ENCODE results near the gene CTSW.
"Not testable (repeated sequence)": the region's sequence is repeated elsewhere in the genome, so short reads cannot be mapped to it uniquely, and the experiment has no call there.

The CTSW gene

DNA sequence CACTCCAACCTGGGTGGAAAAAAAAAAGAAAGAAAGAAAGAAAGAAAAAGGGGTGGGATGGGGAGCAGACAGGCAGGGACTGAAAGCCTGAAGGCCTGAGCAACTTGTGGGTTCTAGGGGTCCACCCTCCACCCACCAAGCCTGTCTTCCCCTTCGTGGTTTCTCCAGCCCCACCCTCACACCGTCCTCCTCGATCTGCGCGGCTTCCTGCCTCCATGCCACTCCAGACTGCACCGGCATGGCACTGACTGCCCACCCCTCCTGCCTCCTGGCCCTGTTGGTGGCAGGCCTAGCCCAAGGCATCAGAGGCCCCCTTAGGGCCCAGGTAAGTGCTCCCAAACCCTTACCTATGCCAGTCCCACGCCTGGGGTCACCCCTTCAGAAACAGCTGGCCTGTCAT is at the start of gene CTSW:
Gene CTSW, plus strand, starts transcription at position 221 of the 400 bp plus-strand sequence. Its CDS starts 18 bp downstream, at position 239.
- no peak for DNase-seq

GRCh38 chr11:65832231-65832630 is 47.4 kb upstream of the CTSW start:
- not testable (repeated sequence) for DNase-seq

- DNase-seq, result peak; percentile 77
Observed at GRCh38 chr11:65833297-65834030, 46.2 kb upstream of the CTSW start, which contains the start of gene SNX32. TSS of gene SNX32 (plus strand) at chr11:65833963. CDS start at chr11:65834066, 103 bp downstream.

DNA sequence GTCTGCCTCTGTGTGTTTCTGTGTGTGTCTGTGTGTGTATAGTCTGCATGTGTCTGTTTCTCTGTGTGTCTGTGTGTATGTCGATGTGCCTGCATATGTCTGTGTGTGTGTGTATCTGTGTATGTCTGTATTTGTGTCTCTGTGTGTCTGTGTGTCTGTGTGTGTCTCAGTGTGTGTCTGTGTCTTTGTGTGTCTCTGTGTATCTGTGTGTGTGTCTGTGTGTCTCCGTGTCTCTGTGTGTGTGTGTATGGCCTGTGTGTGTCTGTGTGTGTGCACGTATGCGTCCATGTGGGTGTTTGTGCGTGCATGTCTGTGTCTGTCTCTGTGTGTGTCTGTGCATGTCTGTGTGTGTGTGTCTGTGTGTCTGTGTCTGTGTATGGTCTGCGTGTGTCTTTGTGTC is 45.4 kb upstream of the CTSW start:
- no peak for DNase-seq

GRCh38 chr11:65842144-65842543 is 37.5 kb upstream of the CTSW start:
- DNase-seq, result no peak

GRCh38 chr11:65843811-65844210 is 35.8 kb upstream of the CTSW start:
- DNase-seq, result no peak

DNA sequence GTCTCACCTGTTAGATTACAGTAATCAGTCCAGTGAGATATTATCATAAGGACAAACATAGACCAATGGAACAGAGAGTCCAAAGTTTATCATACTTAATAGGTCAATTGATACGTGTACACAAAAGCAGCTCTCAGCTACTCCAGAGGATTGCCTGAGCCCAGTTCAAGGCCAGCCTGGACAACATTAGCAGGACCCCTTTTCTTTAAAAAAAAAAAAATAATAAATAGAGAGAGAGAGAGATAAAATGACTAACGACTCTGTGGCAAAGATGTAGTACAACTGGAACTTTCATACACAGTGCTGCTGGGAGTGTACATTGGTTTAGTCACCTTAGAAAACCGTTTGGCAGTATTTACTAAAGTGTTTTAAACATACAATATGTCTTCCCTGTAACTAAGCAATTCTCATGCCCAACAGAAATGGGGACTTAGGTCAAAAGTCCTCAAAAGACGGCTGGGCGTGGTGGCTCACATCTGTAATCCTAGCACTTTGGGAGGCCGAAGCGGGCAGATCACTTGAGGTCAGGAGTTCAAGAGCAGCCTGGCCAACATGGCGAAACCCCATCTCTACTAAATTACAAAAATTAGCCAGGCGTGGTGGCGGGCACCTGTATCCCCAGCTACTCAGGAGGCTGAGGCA is 35.3 kb upstream of the CTSW start:
- no peak for DNase-seq

GRCh38 chr11:65847746-65848145 is 31.9 kb upstream of the CTSW start:
- DNase-seq, result no peak

DNA sequence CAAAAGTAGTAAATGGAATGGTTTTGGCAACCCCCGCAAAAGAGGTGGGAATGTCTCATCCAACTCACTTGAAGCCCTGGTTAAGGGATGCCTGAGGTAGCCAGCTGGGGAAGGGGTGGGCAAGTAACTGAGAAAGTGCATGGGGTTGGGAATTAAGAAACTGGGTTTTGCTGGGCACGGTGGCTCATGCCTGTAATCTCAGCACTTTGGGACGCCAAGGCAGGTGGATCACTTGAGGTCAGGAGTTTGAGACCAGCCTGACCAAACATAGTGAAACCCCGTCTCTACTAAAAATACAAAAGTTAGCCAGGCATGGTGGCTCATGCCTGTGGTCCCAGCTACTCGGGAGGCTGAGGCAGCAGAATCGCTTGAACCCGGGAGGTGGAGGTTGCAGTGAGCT is 30.9 kb upstream of the CTSW start:
- DNase-seq, result not testable (repeated sequence)

DNA sequence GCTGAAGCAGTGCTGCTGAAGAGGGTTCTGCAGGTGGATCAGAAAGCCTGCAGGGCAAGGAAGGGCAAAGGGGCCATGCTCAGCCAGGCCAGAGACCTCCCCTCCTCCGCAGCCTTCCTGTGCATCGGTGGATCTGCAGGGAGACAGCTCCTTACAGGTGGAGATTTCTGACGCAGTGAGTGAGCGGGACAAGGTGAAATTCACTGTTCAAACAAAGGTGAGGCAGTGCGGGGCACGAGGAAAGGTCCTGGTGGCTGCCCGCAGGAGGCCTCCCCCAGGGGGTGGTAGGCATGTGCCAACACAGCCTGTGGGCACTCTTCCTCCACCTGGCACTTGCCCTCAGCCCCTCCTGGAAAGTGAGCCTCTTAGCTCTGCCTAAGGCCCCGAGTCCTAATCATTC is 30.3 kb upstream of the CTSW start:
- no peak for DNase-seq

DNA sequence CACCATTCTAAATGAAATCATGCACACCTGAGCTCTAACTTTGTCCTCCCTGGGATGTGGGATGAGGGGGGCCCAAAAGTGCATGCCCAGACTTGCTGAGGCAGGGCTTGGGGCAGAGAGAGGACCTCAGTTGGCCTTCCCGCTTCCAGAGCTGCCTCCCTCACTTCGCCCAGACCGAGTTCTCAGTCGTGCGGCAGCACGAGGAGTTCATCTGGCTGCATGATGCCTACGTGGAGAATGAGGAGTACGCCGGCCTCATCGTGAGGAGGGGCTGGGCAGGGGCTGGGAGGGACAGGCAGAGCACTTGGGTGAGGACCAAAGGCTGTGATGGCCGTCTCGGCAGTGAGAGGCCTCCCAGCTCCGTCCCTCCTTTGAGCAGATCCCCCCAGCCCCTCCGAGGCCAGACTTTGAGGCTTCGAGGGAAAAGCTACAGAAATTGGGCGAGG is 29.8 kb upstream of the CTSW start:
- DNase-seq, result no peak

GRCh38 chr11:65850217-65851082 is 29.2 kb upstream of the CTSW start:
- no peak for DNase-seq

GRCh38 chr11:65851083-65851579 is 28.5 kb upstream of the CTSW start:
- no peak for DNase-seq

DNA sequence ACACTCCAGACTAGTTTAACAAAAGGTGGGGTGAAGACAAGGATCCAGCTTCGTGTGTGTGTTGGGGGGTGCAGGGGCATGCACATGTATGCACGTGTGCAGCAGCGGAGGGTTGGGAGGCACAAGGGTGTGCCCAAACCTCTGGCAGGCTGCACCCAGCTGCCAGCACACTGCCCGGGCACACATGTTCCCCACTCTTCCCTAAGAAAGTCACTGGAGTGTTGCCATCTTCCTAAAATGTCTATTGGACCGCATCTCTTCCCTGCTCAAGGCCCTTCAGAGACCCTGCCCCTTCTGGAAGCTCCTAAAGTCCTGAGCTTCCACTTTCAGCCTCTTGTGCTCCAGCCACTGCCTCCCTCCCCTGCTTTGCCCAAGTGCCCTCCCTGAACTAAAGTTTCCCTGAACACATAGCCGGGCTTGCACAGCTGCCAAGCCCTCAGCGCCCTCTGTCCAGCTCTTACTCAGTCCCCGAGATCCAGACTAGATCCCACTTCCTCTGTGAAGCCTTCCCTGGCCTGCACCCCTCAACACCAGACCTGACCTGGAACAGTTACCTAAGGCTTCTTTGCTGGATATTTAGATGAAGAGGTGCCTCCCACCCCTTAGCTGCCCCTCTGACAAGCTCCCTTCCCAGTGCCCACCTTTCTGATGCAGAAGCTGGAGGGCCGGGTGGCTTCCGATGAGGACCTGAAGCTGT is 27.7 kb upstream of the CTSW start:
- DNase-seq, result no peak

DNA sequence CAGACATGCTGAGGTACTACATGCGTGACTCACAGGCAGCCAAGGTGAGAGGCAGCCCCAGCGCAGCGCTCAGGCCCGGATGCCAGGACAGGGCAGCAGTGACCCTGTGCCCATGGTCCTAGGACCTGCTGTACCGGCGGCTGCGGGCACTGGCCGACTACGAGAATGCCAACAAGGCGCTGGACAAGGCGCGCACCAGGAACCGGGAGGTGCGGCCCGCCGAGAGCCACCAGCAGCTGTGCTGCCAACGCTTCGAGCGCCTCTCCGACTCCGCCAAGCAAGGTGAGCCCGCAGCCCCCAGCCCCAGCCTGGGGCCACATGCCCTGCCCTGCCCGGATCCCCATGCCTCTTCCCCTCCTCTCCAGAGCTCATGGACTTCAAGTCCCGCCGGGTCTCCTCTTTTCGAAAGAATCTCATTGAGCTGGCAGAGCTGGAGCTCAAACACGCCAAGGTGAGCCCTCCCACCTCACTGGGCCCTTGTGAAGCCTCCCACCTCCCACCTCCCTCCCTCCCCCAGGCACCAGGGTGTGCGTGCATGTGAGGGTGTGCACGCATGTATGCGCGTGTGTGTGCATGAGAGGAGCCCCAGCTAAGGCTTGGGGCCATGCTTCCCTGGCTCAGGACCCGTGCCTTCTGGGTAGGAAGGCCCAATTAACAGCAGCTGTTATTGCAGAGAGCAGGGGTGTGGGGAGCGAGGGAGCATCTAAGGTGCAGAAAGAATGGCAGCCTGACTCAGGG is 27.0 kb upstream of the CTSW start:
- no peak for DNase-seq

DNA sequence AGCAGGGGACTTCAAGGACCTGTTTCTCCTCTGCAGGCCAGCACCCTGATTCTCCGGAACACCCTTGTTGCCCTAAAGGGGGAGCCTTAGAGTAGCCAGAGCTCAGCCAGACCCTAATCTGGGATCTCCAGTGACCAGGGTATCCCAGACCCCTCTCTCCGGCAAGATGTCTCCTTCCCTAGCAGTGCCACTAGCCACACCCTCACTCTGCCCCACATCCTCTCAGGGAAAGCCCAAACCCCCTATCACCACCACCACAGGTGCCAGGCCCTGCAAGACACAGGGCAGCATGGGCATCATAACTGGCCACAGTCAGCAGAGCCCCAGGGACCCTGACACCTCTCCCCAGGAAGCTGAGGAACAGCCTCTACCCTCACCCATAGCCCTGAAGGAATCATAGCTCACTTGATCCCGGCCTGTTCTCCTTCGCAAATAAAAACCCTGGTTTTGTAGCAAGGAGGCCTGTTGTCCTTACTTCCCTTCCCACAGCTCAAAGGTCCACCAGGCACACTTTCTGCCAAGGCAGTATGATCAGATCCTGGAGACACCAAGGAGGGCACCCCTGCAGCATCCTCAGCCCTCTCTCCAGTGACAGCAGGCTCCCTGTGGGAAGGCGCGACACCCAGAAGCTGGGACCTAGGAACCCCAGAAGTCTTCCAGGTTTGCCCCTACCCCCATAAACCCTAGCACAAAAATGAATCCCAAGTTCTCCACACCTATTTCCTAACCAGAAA is 26.2 kb upstream of the CTSW start:
- DNase-seq, result no peak

- DNase-seq, result no peak
Observed at GRCh38 chr11:65854161-65854592, 25.5 kb upstream of the CTSW start.

- no peak for DNase-seq
Observed at GRCh38 chr11:65854852-65855837, 24.5 kb upstream of the CTSW start.

DNA sequence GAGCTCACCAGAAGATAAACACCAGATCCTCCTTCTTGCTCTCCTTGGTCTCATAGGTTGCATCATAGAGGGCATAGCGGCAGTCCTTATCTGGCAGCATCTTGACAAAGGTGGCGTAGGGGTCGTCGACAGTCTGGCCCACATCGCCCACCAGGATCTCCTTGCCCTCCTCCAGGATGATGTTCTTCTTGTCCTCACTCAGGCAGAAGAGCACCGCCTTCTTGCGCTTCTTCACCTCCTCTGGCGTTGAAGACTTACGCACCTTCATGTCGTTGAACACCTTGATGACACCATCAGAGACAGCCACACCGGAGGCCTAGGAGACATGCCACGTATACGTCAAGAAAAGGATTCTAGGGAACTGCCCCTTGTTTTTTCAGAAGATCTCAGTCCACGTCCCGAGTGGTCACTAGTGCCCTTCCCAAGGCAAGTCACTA is 23.7 kb upstream of the CTSW start:
- no peak for DNase-seq

Measured in NCI-H748 treated with DMSO at 0.1 percent for 48 hours (cell line).